Measurements from ENCODE around the gene EVC2. TPM values are rescaled to one million over a fixed set of nuclear protein-coding genes. Genes with fewer than 3 reads are reported as not detected.

EVC2 gene
- total RNA-seq, 1 experiment from 2014 or later, result 7.8 TPM

DNA sequence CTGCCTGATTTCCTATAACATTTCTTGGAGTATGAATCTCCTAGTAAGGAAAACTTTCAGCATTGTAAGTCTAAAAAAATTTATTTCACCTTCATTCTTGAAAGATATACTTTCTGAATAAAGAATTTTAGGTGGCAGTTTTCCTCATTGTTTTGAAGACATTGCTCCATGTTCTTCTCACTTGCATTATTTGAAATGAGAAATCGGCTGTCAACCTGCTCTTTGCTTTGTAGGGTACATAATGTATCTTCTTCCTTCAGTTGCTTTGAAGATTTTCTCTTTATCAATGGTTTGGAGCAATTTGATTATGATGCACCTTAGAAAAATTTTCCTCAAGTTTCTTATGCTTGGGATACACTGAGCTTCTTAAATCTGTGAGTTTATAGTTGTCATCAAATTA lies 120.3 kb downstream of the EVC2 start:
- no peak overlapping the region for H3K9ac ChIP-seq (ENCODE audit: extremely low read depth, insufficient read length, low read length)
- H3K4me2 ChIP-seq (ENCODE audit: insufficient read depth, insufficient read length, low read length), result no peak overlapping the region
- H3K36me3 Mint-ChIP-seq (ENCODE audit: insufficient read depth in 1 of 3, low read depth in 3 of 3), result peaks cover 59 to 71% (median 62%) of the 10 kb centered on the region in 3 experiments
- H3K4me1 ChIP-seq (ENCODE audit: insufficient read depth, low read length), result no peaks in the 10 kb centered on the region
- peaks cover 45 to 49% of the 10 kb centered on the region in 2 experiments for H3K4me1 Mint-ChIP-seq
- no peak overlapping the region for H3K14ac ChIP-seq (ENCODE audit: insufficient read depth, low read length)
- H2AK5ac ChIP-seq (ENCODE audit: insufficient read length, low read length), result no peak overlapping the region
- H3K27me3 Mint-ChIP-seq (ENCODE audit: low read depth), result no peaks in the 10 kb centered on the region; the same call in 1 of the 2 replicates
- no peak overlapping the region for H2AFZ ChIP-seq (ENCODE audit: low read length)
- H2BK12ac ChIP-seq (ENCODE audit: insufficient read length, low read depth, low read length), result no peak overlapping the region
- no peak overlapping the region for H3K18ac ChIP-seq (ENCODE audit: insufficient read length, low read depth, low read length)
- H3K23ac ChIP-seq (ENCODE audit: insufficient read length, low read depth, low read length), result no peak overlapping the region
- H4K91ac ChIP-seq (ENCODE audit: insufficient read length, low read depth, low read length), result no peak overlapping the region
- H2BK120ac ChIP-seq (ENCODE audit: low read depth, low read length, poor library complexity, severe bottlenecking), result no peak overlapping the region
- TF ChIP-seq CTCF (conservative IDR thresholded peaks at IDR 0.05), result no peak
- H3K4me3 Mint-ChIP-seq, result no peak overlapping the region
- H3K79me1 ChIP-seq (ENCODE audit: insufficient read depth, low read depth, low read length, poor library complexity, severe bottlenecking), result no peaks in the 10 kb centered on the region
- H3K27me3 ChIP-seq (ENCODE audit: insufficient read depth, low read length), result no peaks in the 10 kb centered on the region
- H4K20me1 ChIP-seq (ENCODE audit: control insufficient read depth, insufficient read depth, insufficient read length), result no peaks in the 10 kb centered on the region
- no peak overlapping the region for H4K5ac ChIP-seq (ENCODE audit: insufficient read length, low read depth, low read length)
- WGBS (ENCODE audit: extremely low coverage, insufficient read length, low lambda C conversion rate), result no CpG with 5 or more reads among the region's 1 CpG
- no peak overlapping the region for H3T11ph ChIP-seq (ENCODE audit: low read length)
- no peak overlapping the region for H2BK15ac ChIP-seq (ENCODE audit: low read depth, low read length)
- H3K23me2 ChIP-seq (ENCODE audit: insufficient read length, low read depth, low read length, poor library complexity, severe bottlenecking), result no peaks in the 10 kb centered on the region
- no peak overlapping the region for H2BK5ac ChIP-seq (ENCODE audit: insufficient read length, low read length)
- no peak overlapping the region for H4K8ac ChIP-seq (replicated peaks; ENCODE audit: insufficient read length, low read depth, low read length)
- H3K79me2 ChIP-seq (ENCODE audit: insufficient read depth, low read length), result no peaks in the 10 kb centered on the region
- H3K27ac ChIP-seq (ENCODE audit: insufficient read length, low read depth, low read length), result no peak overlapping the region
- H3K9me3 ChIP-seq (ENCODE audit: control insufficient read depth, low read depth, low read length), result peaks cover 5% of the 10 kb centered on the region
- H3K9me3 Mint-ChIP-seq, result peaks cover 57 to 59% of the 10 kb centered on the region in 2 experiments
- H3K27ac Mint-ChIP-seq, result no peak overlapping the region
- H3K56ac ChIP-seq (ENCODE audit: insufficient read length, low read depth, low read length), result no peak overlapping the region
- no peak overlapping the region for H3K4ac ChIP-seq (ENCODE audit: low read depth, low read length)
- no peak overlapping the region for H2BK20ac ChIP-seq (ENCODE audit: low read depth, low read length, poor library complexity, severe bottlenecking)
- no peak for DNase-seq
